SK-N-SH (cell line): Measurements from ENCODE around the gene CARMIL3. TPM values are rescaled to one million over a fixed set of nuclear protein-coding genes. Genes with fewer than 3 reads are reported as not detected.

Experiments used
- CTCF ChIA-PET: fragments of 300-600, 350-600 bp; formaldehyde crosslinking; extraction: SDS; loops from one replicate; lab custom pipeline; 2021; lab: Yijun Ruan, JAX
- POLR2A ChIA-PET: fragments of 350-600 bp; sonication (Branson Sonifier 250); formaldehyde crosslinking; extraction: SDS; loops from one replicate; lab custom pipeline; 2020; ENCODE audit warnings: antibody characterized with exemption, inconsistent platforms; lab: Yijun Ruan, JAX
- DNase-seq: peaks from one replicate; pipeline ENCODE4 v3.0.0; 2012
- H2AFZ ChIP-seq: fragments of 200-600 bp; sonication (generic); 2 replicates; pipeline ENCODE4 v1.8.1; 2016; ENCODE audit warnings: antibody characterized with exemption, mild to moderate bottlenecking, low read depth
- H3F3A ChIP-seq: fragments of 200-600 bp; sonication (generic); replicated peaks from 2 replicates; pipeline ENCODE3; 2016; ENCODE audit warnings: antibody characterized with exemption, mild to moderate bottlenecking; ENCODE audit not compliant: insufficient read depth
- H3K27ac ChIP-seq, 2 experiments: fragments of 200-500 bp in 1 of 2; fragments of 200-600 bp in 1 of 2; sonication (Bioruptor generic) in 1 of 2; sonication (generic), shearing (Covaris generic) in 1 of 2; 2 replicates each; pipeline versions ENCODE4 v1.5.1 to v1.6.1; 2014 to 2016; ENCODE audit warnings: low read depth in 2 of 2, inconsistent platforms in 1 of 2, low read length in 1 of 2, mild to moderate bottlenecking in 1 of 2, mixed read lengths in 1 of 2
- H3K27me3 ChIP-seq: fragments of 200-600 bp; sonication (generic), shearing (Covaris generic); 2 replicates; pipeline ENCODE4 v1.6.1; 2016; ENCODE audit warnings: mixed run types; ENCODE audit not compliant: insufficient read depth
- H3K36me3 ChIP-seq, 2 experiments: fragments of 200-500 bp in 1 of 2; fragments of 200-600 bp in 1 of 2; sonication (Bioruptor generic) in 1 of 2; sonication (generic) in 1 of 2; replicated peaks in 1 of 2; 2 replicates each; pipeline versions ENCODE3 to v1.5.1; 2014 to 2016; ENCODE audit warnings: low read length in 1 of 2, mild to moderate bottlenecking in 1 of 2; ENCODE audit not compliant: insufficient read depth in 2 of 2, control insufficient read depth in 1 of 2
- H3K4me1 ChIP-seq, 2 experiments: fragments of 200-500 bp in 1 of 2; fragments of 200-600 bp in 1 of 2; sonication (Bioruptor generic) in 1 of 2; sonication (generic), shearing (Covaris generic) in 1 of 2; 2 replicates each; pipeline versions ENCODE4 v1.5.1 to v1.6.1; 2014 to 2016; ENCODE audit warnings: low read depth in 1 of 2, low read length in 1 of 2, mixed run types in 1 of 2; ENCODE audit not compliant: insufficient read depth in 2 of 2, control insufficient read depth in 1 of 2
- H3K4me2 ChIP-seq: fragments of 200-600 bp; sonication (generic), shearing (Covaris generic); 2 replicates; pipeline ENCODE4 v1.6.1; 2017; ENCODE audit warnings: mixed run types
- H3K4me3 ChIP-seq, 2 experiments: fragments of 200-500 bp in 1 of 2; fragments of 200-600 bp in 1 of 2; sonication (Bioruptor generic) in 1 of 2; sonication (generic), shearing (Covaris generic) in 1 of 2; 2 replicates each; pipeline versions ENCODE4 v1.5.1 to v1.8.1; 2014 to 2016; ENCODE audit warnings: low read depth in 2 of 2, inconsistent platforms in 1 of 2, low read length in 1 of 2, mild to moderate bottlenecking in 1 of 2, mixed read lengths in 1 of 2, moderate library complexity in 1 of 2
- H3K79me2 ChIP-seq: fragments of 200-600 bp; sonication (generic); 2 replicates; pipeline ENCODE4 v1.8.1; 2017; ENCODE audit warnings: mild to moderate bottlenecking; ENCODE audit not compliant: insufficient read depth
- H3K9ac ChIP-seq: fragments of 200-600 bp; sonication (generic); 2 replicates; pipeline ENCODE4 v1.6.1; 2017; ENCODE audit warnings: mixed run types
- H3K9me2 ChIP-seq: fragments of 200-600 bp; sonication (generic); 2 replicates; pipeline ENCODE4 v1.6.1; 2017; ENCODE audit warnings: mixed run types
- H3K9me3 ChIP-seq: fragments of 200-600 bp; sonication (generic); 2 replicates; pipeline ENCODE4 v1.6.1; 2017; ENCODE audit warnings: mixed run types, mild to moderate bottlenecking, moderate library complexity
- H4K20me1 ChIP-seq: fragments of 200-600 bp; sonication (generic); 2 replicates; pipeline ENCODE4 v1.6.1; 2017; ENCODE audit warnings: mild to moderate bottlenecking, mixed run types; ENCODE audit not compliant: insufficient read depth
- CHD2 ChIP-seq: fragments of 150-350 bp; IDR thresholded peaks from 2 replicates; pipeline ENCODE4 v1.6.1; 2018; ENCODE audit warnings: low read length; ENCODE audit not compliant: partially characterized antibody
- CTCF ChIP-seq: fragments of 200-600 bp; sonication (generic); IDR thresholded peaks from 2 replicates; pipeline ENCODE4 v1.6.1; 2017; ENCODE audit warnings: antibody characterized with exemption, mild to moderate bottlenecking, moderate library complexity
- ELF1 ChIP-seq: IDR thresholded peaks from 2 replicates; pipeline ENCODE4 v1.4.0; 2012
- EZH2phosphoT487 ChIP-seq: fragments of 200-600 bp; sonication (generic); IDR thresholded peaks from 2 replicates; pipeline ENCODE4 v1.6.1; 2017; ENCODE audit warnings: low read depth, mixed run types, mild to moderate bottlenecking, antibody characterized with exemption, moderate library complexity, borderline replicate concordance
- GABPA ChIP-seq: IDR thresholded peaks from 2 replicates; pipeline ENCODE4 v1.4.0; 2012; ENCODE audit warnings: low read depth, mild to moderate bottlenecking
- GATA2 ChIP-seq: sonication (generic); formaldehyde crosslinking; IDR thresholded peaks from 2 replicates; pipeline ENCODE4 v1.5.0; 2020; ENCODE audit warnings: mild to moderate bottlenecking, missing genetic modification reagents
- IRF3 ChIP-seq: fragments of 150-350 bp; IDR thresholded peaks from 2 replicates; pipeline ENCODE4 v1.6.1; 2016; ENCODE audit warnings: mild to moderate bottlenecking, low read depth, low read length
- JUND ChIP-seq: IDR thresholded peaks from 2 replicates; pipeline ENCODE4 v1.4.0; 2012
- NFIC ChIP-seq: IDR thresholded peaks from 2 replicates; pipeline ENCODE4 v1.4.0; 2012; ENCODE audit warnings: borderline replicate concordance
- PBX3 ChIP-seq: IDR thresholded peaks from 2 replicates; pipeline ENCODE4; 2012
- RAD21 ChIP-seq: IDR thresholded peaks from 2 replicates; pipeline ENCODE4 v1.6.1; 2012; ENCODE audit warnings: mild to moderate bottlenecking, low read length
- RFX5 ChIP-seq: IDR thresholded peaks from 2 replicates; pipeline ENCODE4 v1.6.1; 2012; ENCODE audit warnings: mild to moderate bottlenecking, improper control_type of control experiment, low read length
- SIN3A ChIP-seq: IDR thresholded peaks from 2 replicates; pipeline ENCODE4 v1.6.1; 2012; ENCODE audit warnings: low read depth, mild to moderate bottlenecking, low read length, moderate library complexity, borderline replicate concordance
- SMC3 ChIP-seq: IDR thresholded peaks from 2 replicates; pipeline ENCODE4 v1.6.1; 2012; ENCODE audit warnings: low read depth, low read length, improper control_type of control experiment
- USF1 ChIP-seq: IDR thresholded peaks from 2 replicates; pipeline ENCODE4 v1.4.0; 2012; ENCODE audit warnings: low read depth, borderline replicate concordance
- YY1 ChIP-seq: IDR thresholded peaks from 2 replicates; pipeline ENCODE4 v1.4.0; 2012; ENCODE audit warnings: low read depth, mild to moderate bottlenecking
- ZBTB33 ChIP-seq: IDR thresholded peaks from 2 replicates; pipeline ENCODE4 v1.4.0; 2012; ENCODE audit warnings: low read depth, borderline replicate concordance
- WGBS: methylation state at CpG from one replicate; pipeline ENCODE4 v1.1.6; 2017; ENCODE audit warnings: low lambda C conversion rate; 5-methylcytosine and 5-hydroxymethylcytosine counted together
- polyA plus RNA-seq, 3 experiments: library from polyadenylated mRNA; depleted of rRNA; stranded (reverse); fragments of >200 nt; gene quantifications; 2 replicates each; pipeline ENCODE4 v1.2.3, GENCODE V29; 2012

The CARMIL3 gene
- polyA plus RNA-seq, 1 of the 3 experiments (the other 2 are of a cell fraction), result 0.43 TPM

- Histone ChIP-seq H3K9me3 (no peaks in the 10 kb centered on the region), H2AFZ (no peak overlapping the region), H3K27me3 (no peaks in the 10 kb centered on the region), H3K79me2 (peaks cover 7% of the 10 kb centered on the region), H3F3A (no peaks in the 10 kb centered on the region), H3K4me3 (no peak overlapping the region), H3K9me2 (no peaks in the 10 kb centered on the region), H3K9ac (no peak overlapping the region), H4K20me1 (no peaks in the 10 kb centered on the region), H3K4me2 (no peak overlapping the region), H3K4me1 (peaks cover 5 to 8% of the 10 kb centered on the region in 2 experiments; a peak in 2 of 4 replicates), H3K27ac (no peak overlapping the region), H3K36me3 (peaks cover 3 to 23% of the 10 kb centered on the region in 2 experiments)
- no peak for DNase-seq
- 70% methylated on average over 3 of the region's 4 CpGs for WGBS
- ChIA-PET POLR2A (interaction anchor here (1.0 kb wide), 1 partner anchor 8 kb away, joined by 3 read pairs; no protein-coding TSS in a partner anchor), CTCF (interaction anchor here (0.6 to 25.4 kb wide), 4 partner anchors 6 to 61 kb away, joined by 3 to 1159 read pairs (median 111); partner anchors contain the start of genes CARMIL3, CPNE6 and IRF9)
- TF ChIP-seq GABPA (no peak), GATA2 (CRISPR knock-in tag) (no peak), ZBTB33 (no peak), PBX3 (no peak), IRF3 (no peak), CTCF (no peak), JUND (no peak), USF1 (no peak), ELF1 (no peak), YY1 (no peak), NFIC (no peak), RAD21 (no peak), SMC3 (no peak), SIN3A (no peak), RFX5 (no peak), EZH2phosphoT487 (no peak), CHD2 (no peak)
Observed at GRCh38 chr14:24100197-24100981, 48.6 kb downstream of the CARMIL3 start.
